ENCODE data around the gene PRDM15. TPM values are rescaled to one million over a fixed set of nuclear protein-coding genes. Genes with fewer than 3 reads are reported as not detected.

Gene PRDM15
- total RNA-seq, 1 experiment from 2014 or later: 9.8 TPM

DNA sequence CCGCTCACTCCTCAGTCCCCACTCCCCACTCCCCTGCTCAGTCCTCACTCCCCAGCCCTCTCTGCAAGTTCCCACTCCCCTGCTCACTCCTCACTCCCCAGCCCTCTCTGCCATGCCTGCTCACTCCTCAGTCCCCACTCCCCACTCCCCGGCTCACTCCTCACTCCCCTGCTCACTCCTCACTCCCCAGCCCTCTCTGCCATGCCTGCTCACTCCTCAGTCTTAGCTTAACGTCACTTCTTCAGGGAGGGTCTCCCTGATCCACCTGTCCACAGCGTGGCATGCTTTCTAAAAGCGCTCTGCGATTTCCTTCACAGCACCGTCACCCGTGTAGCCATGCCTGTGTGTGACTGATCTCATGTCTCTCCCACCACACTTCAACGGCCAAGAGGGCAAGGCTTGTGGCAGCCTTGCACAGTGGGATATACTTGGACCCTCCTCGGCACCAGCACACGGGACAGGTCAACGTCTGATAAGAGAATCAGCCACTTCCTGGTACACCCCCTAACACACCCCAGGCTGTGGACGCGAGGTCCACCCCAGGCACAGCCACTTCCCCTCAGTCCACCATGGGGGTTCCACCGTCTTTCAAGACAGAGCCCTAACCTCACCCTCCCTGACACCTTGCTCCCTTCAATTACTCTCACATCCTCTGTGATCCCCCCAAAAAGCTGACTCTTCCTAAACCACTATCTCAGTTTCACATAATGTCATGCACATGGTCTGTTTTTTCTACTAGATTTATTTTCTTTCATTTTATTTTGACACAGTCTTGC, 14.0 kb downstream of the PRDM15 start:
- ChIA-PET CTCF (no interaction called here), RAD21 (ENCODE audit: low non-redundant PET in 1 of 2, low total read pairs in 2 of 2, uncharacterized antibody in 2 of 2, unreplicated experiment in 2 of 2) (no interaction called here)

More for the DNA sequence above, 14.0 kb downstream of the PRDM15 start:
- 0 out of 4 replicates have a peak, but pooled peaks cover 0 to 4% of the 10 kb centered on the region in 2 experiments for H3K4me1 ChIP-seq (ENCODE audit: control insufficient read depth in 1 of 2, insufficient read depth in 2 of 2, low read length in 2 of 2)
- intact Hi-C loops (cut with micrococcal nuclease): no loop called here
- no TSS peak for BruUV-seq (replicated peaks)
- no peak for DNase-seq (ENCODE audit: low read depth, low spot score)
- no peaks in the 10 kb centered on the region for H3K27me3 ChIP-seq (ENCODE audit: insufficient read depth, low read length)
- H3K9me3 ChIP-seq (ENCODE audit: control insufficient read depth in 1 of 2, insufficient read depth in 1 of 2, low read depth in 1 of 2, low read length in 2 of 2): no peaks in the 10 kb centered on the region
- no peak overlapping the region for H2AFZ ChIP-seq (ENCODE audit: low read depth, low read length, poor library complexity, severe bottlenecking)
- POLR2A ChIA-PET: no interaction called here
- H4K20me1 ChIP-seq (ENCODE audit: insufficient read depth): no peaks in the 10 kb centered on the region
- H3K4me2 ChIP-seq (ENCODE audit: low read length): no peak overlapping the region
- H3K36me3 ChIP-seq (ENCODE audit: control insufficient read depth in 1 of 2, insufficient read depth in 2 of 2, low read length in 2 of 2): no peaks in the 10 kb centered on the region; a peak in 1 of 4 replicates
- no peak overlapping the region for H3K9ac ChIP-seq (ENCODE audit: low read length)
- H3K9me2 ChIP-seq (ENCODE audit: insufficient read depth): no peaks in the 10 kb centered on the region
- H3K79me2 ChIP-seq (ENCODE audit: insufficient read depth, low read length): peaks cover 18% of the 10 kb centered on the region; the same call in 1 of the 2 replicates
- H3K4me3 ChIP-seq (replicated peaks in 1 of 2; ENCODE audit: low read depth in 1 of 2, low read length in 2 of 2): no peak overlapping the region
- ATAC-seq: no peak
- TF ChIP-seq CEBPB (IDR thresholded peaks at IDR 0.05; ENCODE audit: low read depth): no peak
- no peak for TF ChIP-seq SP1 (IDR thresholded peaks at IDR 0.05; ENCODE audit: low read depth)
- TF ChIP-seq JUND (IDR thresholded peaks at IDR 0.05): no peak
- no peak for TF ChIP-seq ZFX (IDR thresholded peaks at IDR 0.05)
- TF ChIP-seq SRF (IDR thresholded peaks at IDR 0.05; ENCODE audit: low read depth): no peak
- TF ChIP-seq ELF1 (IDR thresholded peaks at IDR 0.05; ENCODE audit: borderline replicate concordance, low read depth): no peak
- no peak for TF ChIP-seq POLR2A (IDR thresholded peaks at IDR 0.05; ENCODE audit: borderline replicate concordance, extremely low read depth, insufficient read depth, insufficient read length)
- TF ChIP-seq RAD21 (IDR thresholded peaks at IDR 0.05; ENCODE audit: low read depth): no peak
- TF ChIP-seq TCF7L2 (IDR thresholded peaks at IDR 0.05; ENCODE audit: borderline replicate concordance, extremely low read depth, insufficient read depth, insufficient read length): no peak
- no peak for TF ChIP-seq CBX3 (IDR thresholded peaks at IDR 0.05; ENCODE audit: low read depth)
- no peak for TF ChIP-seq SIN3A (IDR thresholded peaks at IDR 0.05; ENCODE audit: low read depth)
- TF ChIP-seq, protein P1, sequence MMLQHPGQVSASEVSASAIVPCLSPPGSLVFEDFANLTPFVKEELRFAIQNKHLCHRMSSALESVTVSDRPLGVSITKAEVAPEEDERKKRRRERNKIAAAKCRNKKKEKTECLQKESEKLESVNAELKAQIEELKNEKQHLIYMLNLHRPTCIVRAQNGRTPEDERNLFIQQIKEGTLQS (IDR thresholded peaks at IDR 0.05): no peak
- no peak for TF ChIP-seq YY1 (IDR thresholded peaks at IDR 0.05; ENCODE audit: extremely low read depth, insufficient replicate concordance, low read depth, low read length)
- no peak for TF ChIP-seq MAX (IDR thresholded peaks at IDR 0.05)
- TF ChIP-seq ZBTB33 (IDR thresholded peaks at IDR 0.05; ENCODE audit: extremely low read depth, insufficient replicate concordance, low read length): no peak
- TF ChIP-seq ZNF274 (IDR thresholded peaks at IDR 0.05; ENCODE audit: low read depth, low read length): no peak
- H3K27ac ChIP-seq (ENCODE audit: low read depth, low read length): no peak overlapping the region
